ENCODE measurements around the gene DMKN. TPM values are rescaled to one million over a fixed set of nuclear protein-coding genes. Genes with fewer than 3 reads are reported as not detected.

Gene DMKN
- total RNA-seq, 4 donors from 2014 or later: 164 to 348 (median 213) TPM

DNA sequence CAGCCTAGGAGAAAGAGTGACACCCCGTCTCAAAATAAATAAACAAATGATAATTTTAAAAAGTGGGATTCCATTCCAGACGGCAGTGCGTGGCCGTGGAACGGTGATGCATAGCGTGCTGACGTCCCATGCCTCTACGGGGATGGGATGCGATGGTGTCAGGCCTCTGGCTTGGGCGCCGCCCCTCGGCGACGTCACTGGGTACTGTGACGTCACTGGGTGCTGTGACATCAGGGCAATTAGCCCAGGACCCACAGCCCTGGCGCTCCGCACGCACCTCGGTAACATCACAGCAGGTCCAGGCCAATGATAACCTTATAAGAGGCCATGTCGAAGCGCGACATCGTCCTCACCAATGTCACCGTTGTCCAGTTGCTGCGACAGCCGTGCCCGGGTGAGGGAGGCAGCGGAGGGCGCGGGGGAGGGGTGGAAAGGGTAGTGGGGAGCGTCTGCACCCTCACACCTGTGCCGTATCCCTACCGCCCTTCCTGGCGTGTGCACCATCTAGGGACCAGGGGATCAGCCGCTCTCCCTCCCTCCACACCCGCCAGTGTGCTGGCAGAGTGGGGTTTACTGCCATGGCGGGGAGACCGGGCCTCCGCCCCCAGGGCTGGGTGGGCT is 19.9 kb upstream of the DMKN start, which contains the start of gene GAPDHS:
Gene GAPDHS, plus strand, starts transcription at position 256 of the 621 bp plus-strand sequence. Its CDS starts 72 bp downstream, at position 328.
- WGBS, 2 donors: 50 to 56% methylated on average over 18 to 38 of the region's 39 CpGs
- TF ChIP-seq, protein P1, sequence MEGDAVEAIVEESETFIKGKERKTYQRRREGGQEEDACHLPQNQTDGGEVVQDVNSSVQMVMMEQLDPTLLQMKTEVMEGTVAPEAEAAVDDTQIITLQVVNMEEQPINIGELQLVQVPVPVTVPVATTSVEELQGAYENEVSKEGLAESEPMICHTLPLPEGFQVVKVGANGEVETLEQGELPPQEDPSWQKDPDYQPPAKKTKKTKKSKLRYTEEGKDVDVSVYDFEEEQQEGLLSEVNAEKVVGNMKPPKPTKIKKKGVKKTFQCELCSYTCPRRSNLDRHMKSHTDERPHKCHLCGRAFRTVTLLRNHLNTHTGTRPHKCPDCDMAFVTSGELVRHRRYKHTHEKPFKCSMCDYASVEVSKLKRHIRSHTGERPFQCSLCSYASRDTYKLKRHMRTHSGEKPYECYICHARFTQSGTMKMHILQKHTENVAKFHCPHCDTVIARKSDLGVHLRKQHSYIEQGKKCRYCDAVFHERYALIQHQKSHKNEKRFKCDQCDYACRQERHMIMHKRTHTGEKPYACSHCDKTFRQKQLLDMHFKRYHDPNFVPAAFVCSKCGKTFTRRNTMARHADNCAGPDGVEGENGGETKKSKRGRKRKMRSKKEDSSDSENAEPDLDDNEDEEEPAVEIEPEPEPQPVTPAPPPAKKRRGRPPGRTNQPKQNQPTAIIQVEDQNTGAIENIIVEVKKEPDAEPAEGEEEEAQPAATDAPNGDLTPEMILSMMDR (IDR thresholded peaks at IDR 0.05): no peak
- TF ChIP-seq POLR2A (IDR thresholded peaks at IDR 0.05): no peak
- Histone ChIP-seq H3K27ac (no peak within 1 kb of the TSS), H3K4me1 (peaks cover 0 to 11% of the 10 kb centered on the region in 2 donors), H3K9me3 (no peaks in the 10 kb centered on the region), H3K27me3 (no peaks in the 10 kb centered on the region), H3K36me3 (no peaks in the 10 kb centered on the region), H3K4me3 (replicated peaks in 1 of 3) (no peak within 1 kb of the TSS)
- intact Hi-C loops (cut with DNase I): no loop called here
- no peak for DNase-seq

DNA sequence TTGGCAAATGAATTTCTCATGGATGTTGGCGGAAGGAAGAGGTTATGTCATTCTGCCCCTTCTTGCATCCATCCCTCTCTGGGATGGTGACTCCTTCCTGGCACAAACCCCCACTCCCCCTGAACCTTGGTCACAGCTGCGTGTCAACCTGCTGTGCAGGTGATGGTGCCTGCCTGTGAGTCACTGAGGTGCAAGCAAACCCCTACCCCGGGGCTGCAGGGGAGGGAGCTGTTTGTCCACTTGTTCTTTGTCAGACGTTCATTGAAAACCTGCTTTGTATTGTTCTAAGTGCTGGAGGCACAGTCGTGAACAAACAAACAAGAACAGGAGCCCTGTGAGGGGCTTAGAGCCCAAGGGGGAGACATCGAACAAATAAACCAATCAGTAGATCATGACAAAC is 17.8 kb upstream of the DMKN start:
- TF ChIP-seq, protein P1 (IDR thresholded peaks at IDR 0.05): no peak
- no peak for TF ChIP-seq POLR2A (IDR thresholded peaks at IDR 0.05)
- H3K27me3 ChIP-seq: no peaks in the 10 kb centered on the region
- intact Hi-C loops (cut with DNase I): no loop called here
- no peak for DNase-seq
- no peak overlapping the region for H3K4me3 ChIP-seq (replicated peaks in 1 of 3)
- no peaks in the 10 kb centered on the region for H3K9me3 ChIP-seq
- WGBS, 2 donors: 54 to 56% methylated on average over 6 of the region's 6 CpGs
- H3K36me3 ChIP-seq: no peaks in the 10 kb centered on the region
- peaks cover 0 to 11% of the 10 kb centered on the region in 2 donors for H3K4me1 ChIP-seq
- H3K27ac ChIP-seq: no peak overlapping the region

DNA sequence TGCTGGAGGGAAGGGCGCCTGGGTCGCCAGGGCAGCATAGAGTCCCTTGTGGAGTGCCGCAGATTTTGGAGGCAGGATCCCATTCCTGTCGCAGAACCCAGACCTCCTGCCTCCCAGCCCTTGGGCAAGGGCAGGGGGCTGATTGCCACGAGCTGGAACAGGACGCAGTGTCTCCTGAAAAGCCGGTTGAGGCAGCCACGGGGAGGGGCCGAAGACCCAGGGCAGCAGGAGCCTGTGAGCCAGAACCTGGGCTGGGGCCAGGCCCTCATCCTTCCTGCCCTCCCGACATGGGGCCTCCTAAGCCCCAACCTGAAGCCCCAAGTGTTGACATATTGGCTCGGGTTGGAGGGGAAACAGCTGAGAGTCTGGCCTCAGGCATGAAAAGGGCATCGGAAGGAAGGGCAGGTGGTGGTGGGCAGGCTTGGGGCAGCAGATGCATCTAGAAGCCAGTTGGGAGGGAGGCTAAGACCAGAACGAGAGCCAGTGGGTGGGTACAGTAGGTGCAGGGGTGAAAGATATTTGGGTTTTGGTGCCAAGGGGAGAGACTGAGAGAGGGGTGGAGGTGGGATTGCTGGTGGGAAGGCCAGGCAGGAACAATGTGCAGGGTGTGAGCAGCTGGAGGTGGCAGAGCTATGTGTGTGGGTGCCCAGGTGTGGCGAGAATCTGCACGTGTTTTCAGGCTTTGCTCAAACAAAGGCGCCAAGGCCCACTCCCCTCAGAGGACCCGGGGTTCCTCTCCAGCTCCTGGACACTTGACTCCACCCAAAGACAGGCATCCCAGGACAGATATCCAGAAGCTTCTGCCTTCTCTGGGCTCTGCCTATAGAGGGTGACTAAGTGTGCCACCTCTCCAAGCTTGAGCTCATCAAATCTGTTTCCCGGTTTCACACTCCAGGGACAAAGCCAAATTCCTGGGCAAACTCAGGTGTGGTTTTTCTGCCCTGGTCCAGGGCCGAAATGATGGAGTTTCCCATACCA is 16.1 kb upstream of the DMKN start:
- WGBS, 2 donors: 57 to 63% methylated on average over 15 to 19 of the region's 19 CpGs
- Histone ChIP-seq H3K36me3 (no peaks in the 10 kb centered on the region), H3K27ac (no peak overlapping the region), H3K9me3 (no peaks in the 10 kb centered on the region), H3K27me3 (no peaks in the 10 kb centered on the region), H3K4me1 (peaks cover 0 to 23% of the 10 kb centered on the region in 2 donors), H3K4me3 (replicated peaks in 1 of 3) (no peak overlapping the region)
- intact Hi-C loops (cut with DNase I): no loop called here
- DNase-seq: no peak
- TF ChIP-seq, protein P1 (IDR thresholded peaks at IDR 0.05): no peak
- TF ChIP-seq POLR2A (IDR thresholded peaks at IDR 0.05): no peak

GRCh38 chr19:35528218-35529038 is 15.0 kb upstream of the DMKN start, which contains the start of gene SBSN:
Gene SBSN, minus strand, starts transcription at chr19:35528311. Its CDS starts 30 bp downstream, at chr19:35528281.
- Histone ChIP-seq H3K9me3 (no peaks in the 10 kb centered on the region), H3K27me3 (no peaks in the 10 kb centered on the region), H3K4me1 (peaks cover 0 to 14% of the 10 kb centered on the region in 2 donors), H3K27ac (no peak within 1 kb of the TSS), H3K36me3 (no peaks in the 10 kb centered on the region), H3K4me3 (replicated peaks in 1 of 3) (no peak within 1 kb of the TSS)
- no peak for DNase-seq
- intact Hi-C loops (cut with DNase I): no loop called here
- WGBS, 2 donors: 86 to 90% methylated on average over 11 of the region's 11 CpGs
- no peak for TF ChIP-seq POLR2A (IDR thresholded peaks at IDR 0.05)
- TF ChIP-seq, protein P1 (IDR thresholded peaks at IDR 0.05): no peak
